HS-27A (cell line): ENCODE measurements around the gene FAM47E.

ENCODE experiments used
- DNase-seq: peaks from one replicate; pipeline ENCODE4 v3.0.0-alpha.2; 2012; ENCODE audit warnings: low read depth, missing footprints

The FAM47E gene

GRCh38 chr4:76301775-76302162 lies 50.2 kb downstream of the FAM47E start:
- DNase-seq, result no peak

- no peak for DNase-seq
Measured at GRCh38 chr4:76302826-76303438, 51.4 kb downstream of the FAM47E start.

GRCh38 chr4:76305033-76305687 lies 53.6 kb downstream of the FAM47E start:
- DNase-seq, result no peak

GRCh38 chr4:76305971-76306881 lies 54.7 kb downstream of the FAM47E start, which contains the start of gene STBD1:
Gene STBD1 (plus strand): TSS chr4:76306733. CDS start chr4:76306770, 37 bp downstream.
- DNase-seq, result peak; percentile 38

- peak; percentile 30 for DNase-seq
Measured at GRCh38 chr4:76306882-76307659, 55.5 kb downstream of the FAM47E start.

- no peak for DNase-seq
Measured at GRCh38 chr4:76307660-76308014, 56.1 kb downstream of the FAM47E start.

- no peak for DNase-seq
Measured at GRCh38 chr4:76308548-76308947, 57.0 kb downstream of the FAM47E start.

- no peak for DNase-seq
Measured at GRCh38 chr4:76309939-76310550, 58.5 kb downstream of the FAM47E start.

- DNase-seq, result no peak
Measured at GRCh38 chr4:76310683-76311082, 59.2 kb downstream of the FAM47E start.

GRCh38 chr4:76311896-76312331 lies 60.4 kb downstream of the FAM47E start:
- no peak for DNase-seq

- DNase-seq, result no peak
Measured at GRCh38 chr4:76312457-76312856, 60.9 kb downstream of the FAM47E start.

- no peak for DNase-seq
Measured at GRCh38 chr4:76313547-76313946, 62.0 kb downstream of the FAM47E start.

- DNase-seq, result no peak
Measured at GRCh38 chr4:76315267-76315918, 63.9 kb downstream of the FAM47E start.

GRCh38 chr4:76316131-76316530 lies 64.6 kb downstream of the FAM47E start:
- no peak for DNase-seq

GRCh38 chr4:76322236-76322635 lies 70.7 kb downstream of the FAM47E start:
- DNase-seq, result no peak

GRCh38 chr4:76325072-76325471 lies 73.6 kb downstream of the FAM47E start:
- no peak for DNase-seq

GRCh38 chr4:76326515-76326914 lies 75.0 kb downstream of the FAM47E start:
- DNase-seq, result no peak
